ENCODE results near the gene TK2.

Gene TK2

DNA sequence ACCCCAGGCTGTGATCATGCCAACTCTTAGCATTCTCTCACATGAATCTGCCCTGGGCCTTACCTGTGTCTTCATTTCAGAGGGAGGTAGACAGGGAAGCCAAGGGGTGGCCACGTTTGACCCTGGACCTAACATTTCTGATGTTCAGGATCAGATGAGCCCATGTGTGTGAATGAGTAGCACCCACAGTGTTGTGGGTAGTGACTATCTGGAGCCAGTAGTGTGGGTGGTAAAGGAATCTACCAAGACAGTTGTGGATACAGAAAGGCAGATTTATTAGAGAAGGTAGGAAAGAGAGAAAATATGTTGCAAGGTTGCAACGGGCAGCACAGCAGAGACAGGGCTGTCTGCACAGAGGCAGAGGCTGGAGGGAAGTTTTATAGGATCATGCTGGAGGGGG, 60.5 kb downstream of the TK2 start:
- Histone ChIP-seq H3K4me2 (ENCODE audit: low read depth, low read length) (no peak overlapping the region), H3K79me2 (ENCODE audit: low read length) (no peaks in the 10 kb centered on the region), H3K9me2 (replicated peaks; ENCODE audit: insufficient read depth, low read length) (no peaks in the 10 kb centered on the region), H3K27me3 (replicated peaks; ENCODE audit: insufficient read depth, low read length) (no peaks in the 10 kb centered on the region), H3K4me1 (ENCODE audit: low read length) (peaks cover 4% of the 10 kb centered on the region), H3F3A (ENCODE audit: insufficient read depth, low read length) (no peaks in the 10 kb centered on the region), H3K9me3 (replicated peaks; ENCODE audit: insufficient read depth, low read length) (no peaks in the 10 kb centered on the region), H3K4me3 (ENCODE audit: low read length) (no peak overlapping the region), H2AFZ (ENCODE audit: low read length) (no peak overlapping the region), H3K36me3 (replicated peaks; ENCODE audit: insufficient read depth, low read length) (no peaks in the 10 kb centered on the region), H3K9ac (ENCODE audit: low read length) (no peak overlapping the region), H4K20me1 (ENCODE audit: insufficient read depth, low read length) (no peaks in the 10 kb centered on the region), H3K27ac (ENCODE audit: low read length) (no peak overlapping the region)
- DNase-seq: no peak
- TF ChIP-seq, protein P1, sequence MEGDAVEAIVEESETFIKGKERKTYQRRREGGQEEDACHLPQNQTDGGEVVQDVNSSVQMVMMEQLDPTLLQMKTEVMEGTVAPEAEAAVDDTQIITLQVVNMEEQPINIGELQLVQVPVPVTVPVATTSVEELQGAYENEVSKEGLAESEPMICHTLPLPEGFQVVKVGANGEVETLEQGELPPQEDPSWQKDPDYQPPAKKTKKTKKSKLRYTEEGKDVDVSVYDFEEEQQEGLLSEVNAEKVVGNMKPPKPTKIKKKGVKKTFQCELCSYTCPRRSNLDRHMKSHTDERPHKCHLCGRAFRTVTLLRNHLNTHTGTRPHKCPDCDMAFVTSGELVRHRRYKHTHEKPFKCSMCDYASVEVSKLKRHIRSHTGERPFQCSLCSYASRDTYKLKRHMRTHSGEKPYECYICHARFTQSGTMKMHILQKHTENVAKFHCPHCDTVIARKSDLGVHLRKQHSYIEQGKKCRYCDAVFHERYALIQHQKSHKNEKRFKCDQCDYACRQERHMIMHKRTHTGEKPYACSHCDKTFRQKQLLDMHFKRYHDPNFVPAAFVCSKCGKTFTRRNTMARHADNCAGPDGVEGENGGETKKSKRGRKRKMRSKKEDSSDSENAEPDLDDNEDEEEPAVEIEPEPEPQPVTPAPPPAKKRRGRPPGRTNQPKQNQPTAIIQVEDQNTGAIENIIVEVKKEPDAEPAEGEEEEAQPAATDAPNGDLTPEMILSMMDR (IDR thresholded peaks at IDR 0.05; ENCODE audit: low read length): no peak
- TF ChIP-seq EZH2phosphoT487 (IDR thresholded peaks at IDR 0.05; ENCODE audit: low read length) (no peak), EZH2 (optimal IDR thresholded peaks at IDR 0.05; ENCODE audit: low read depth, low read length) (no peak)

DNA sequence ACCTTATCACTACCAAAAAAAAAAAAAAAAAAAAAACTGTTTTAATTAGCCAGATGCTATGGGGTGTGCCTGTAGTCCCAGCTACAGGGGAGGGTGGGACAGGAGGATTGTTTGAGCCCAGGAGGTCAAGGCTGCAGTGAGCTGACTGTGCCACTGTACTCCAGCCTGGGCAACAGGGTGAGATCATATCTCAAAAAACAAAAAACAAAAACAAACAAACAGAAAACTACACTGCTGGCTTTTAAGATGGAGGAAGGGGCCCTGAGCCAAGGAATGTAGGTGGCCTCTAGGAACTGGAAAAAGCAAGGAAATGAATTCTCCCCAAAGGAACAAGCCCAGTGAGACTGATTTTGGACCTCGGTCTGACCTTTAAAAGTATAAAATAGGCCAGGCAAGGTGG, 61.4 kb downstream of the TK2 start:
- Histone ChIP-seq H3K9me2 (replicated peaks; ENCODE audit: insufficient read depth, low read length) (no peaks in the 10 kb centered on the region), H3K27me3 (replicated peaks; ENCODE audit: insufficient read depth, low read length) (no peaks in the 10 kb centered on the region), H3K79me2 (ENCODE audit: low read length) (no peaks in the 10 kb centered on the region), H3K9me3 (replicated peaks; ENCODE audit: insufficient read depth, low read length) (no peaks in the 10 kb centered on the region), H3K9ac (ENCODE audit: low read length) (no peak overlapping the region), H3K27ac (ENCODE audit: low read length) (no peak overlapping the region), H3F3A (ENCODE audit: insufficient read depth, low read length) (peaks cover under 1% of the 10 kb centered on the region; the same call in 1 of the 2 replicates), H2AFZ (ENCODE audit: low read length) (no peak overlapping the region), H3K4me1 (ENCODE audit: low read length) (peaks cover 6% of the 10 kb centered on the region), H3K4me2 (ENCODE audit: low read depth, low read length) (no peak overlapping the region), H4K20me1 (ENCODE audit: insufficient read depth, low read length) (no peaks in the 10 kb centered on the region), H3K36me3 (replicated peaks; ENCODE audit: insufficient read depth, low read length) (no peaks in the 10 kb centered on the region), H3K4me3 (ENCODE audit: low read length) (no peak overlapping the region)
- DNase-seq: no peak
- no peak for TF ChIP-seq EZH2 (optimal IDR thresholded peaks at IDR 0.05; ENCODE audit: low read depth, low read length)

DNA sequence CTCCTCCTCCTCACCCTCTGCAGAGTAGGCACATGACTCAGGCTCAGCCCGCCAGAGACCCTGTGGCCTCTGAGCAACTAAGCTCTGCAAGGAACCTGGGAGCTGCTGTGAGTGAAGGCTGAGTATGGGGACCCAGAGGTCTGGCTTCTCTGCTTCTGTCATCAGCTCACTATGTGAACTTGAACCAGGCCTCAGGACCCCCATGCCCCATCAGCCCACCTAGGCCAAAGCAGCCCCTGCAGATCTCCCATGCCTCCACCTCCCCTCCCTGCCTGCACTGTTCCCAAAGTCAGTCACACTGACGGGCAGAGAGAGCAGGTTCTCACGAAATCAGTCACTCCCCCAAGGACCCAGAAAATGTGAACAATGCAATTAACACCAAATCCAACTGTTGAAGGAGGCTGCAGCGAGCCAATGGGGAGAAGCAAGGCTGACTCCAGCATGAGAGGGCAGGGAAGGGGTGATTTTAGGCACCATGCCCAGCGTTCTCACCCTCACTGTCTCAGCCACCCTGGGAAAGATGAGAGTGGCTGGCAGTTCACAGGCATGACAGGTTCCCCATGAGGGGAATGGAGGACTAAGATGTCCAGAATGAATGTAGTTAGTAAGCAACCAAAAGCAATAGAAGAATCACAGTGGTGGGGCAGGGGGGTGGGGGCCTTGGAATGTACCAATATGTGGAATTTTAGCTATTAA, 62.2 kb downstream of the TK2 start:
- H4K20me1 ChIP-seq (ENCODE audit: insufficient read depth, low read length): no peaks in the 10 kb centered on the region
- H3K36me3 ChIP-seq (replicated peaks; ENCODE audit: insufficient read depth, low read length): no peaks in the 10 kb centered on the region
- peaks cover 14% of the 10 kb centered on the region for H3K4me1 ChIP-seq (ENCODE audit: low read length)
- H3K4me3 ChIP-seq (ENCODE audit: low read length): no peak overlapping the region
- H3K79me2 ChIP-seq (ENCODE audit: low read length): no peaks in the 10 kb centered on the region
- no peak overlapping the region for H3K9ac ChIP-seq (ENCODE audit: low read length)
- no peak overlapping the region for H2AFZ ChIP-seq (ENCODE audit: low read length)
- no peak overlapping the region for H3K4me2 ChIP-seq (ENCODE audit: low read depth, low read length)
- H3K9me2 ChIP-seq (replicated peaks; ENCODE audit: insufficient read depth, low read length): no peaks in the 10 kb centered on the region
- H3K27ac ChIP-seq (ENCODE audit: low read length): no peak overlapping the region
- TF ChIP-seq EZH2phosphoT487 (IDR thresholded peaks at IDR 0.05; ENCODE audit: low read length) (no peak), EZH2 (optimal IDR thresholded peaks at IDR 0.05; ENCODE audit: low read depth, low read length) (no peak)
- TF ChIP-seq, protein P1 (IDR thresholded peaks at IDR 0.05; ENCODE audit: low read length): no peak
- peaks cover 8% of the 10 kb centered on the region for H3F3A ChIP-seq (ENCODE audit: insufficient read depth, low read length)
- no peaks in the 10 kb centered on the region for H3K9me3 ChIP-seq (replicated peaks; ENCODE audit: insufficient read depth, low read length)
- H3K27me3 ChIP-seq (replicated peaks; ENCODE audit: insufficient read depth, low read length): no peaks in the 10 kb centered on the region
- DNase-seq: no peak

All from MM.1S (cell line).